ENCODE measurements around the gene ECPAS. TPM values are rescaled to one million over a fixed set of nuclear protein-coding genes. Genes with fewer than 3 reads are reported as not detected.
"Not testable (repeated sequence)": the region's sequence is repeated elsewhere in the genome, so short reads cannot be mapped to it uniquely, and the experiment has no call there.

ECPAS gene
- total RNA-seq, 1 experiment from 2014 or later, result 106 TPM

DNA sequence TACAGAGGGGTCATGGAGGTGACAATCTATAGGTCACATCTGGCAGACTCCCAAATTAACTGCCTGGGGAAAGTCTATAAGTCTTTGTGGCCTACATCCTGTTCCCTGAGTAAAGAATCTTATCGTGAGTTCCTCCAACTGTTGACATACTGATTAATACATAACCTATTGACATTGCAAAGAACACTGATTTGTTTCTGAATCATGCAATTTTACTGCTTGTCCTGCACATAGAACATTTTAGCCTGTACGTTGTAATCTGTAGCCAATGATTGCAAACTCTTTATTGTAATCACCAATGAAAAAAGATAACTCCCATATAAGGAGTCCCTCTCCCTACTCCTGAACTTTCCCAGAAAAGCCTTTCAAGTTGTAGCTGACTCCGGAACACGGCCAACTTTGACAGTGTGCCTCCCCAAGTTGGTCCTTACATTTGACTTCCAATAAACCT lies 135.3 kb downstream of the ECPAS start:
- no peak overlapping the region for H4K8ac ChIP-seq (replicated peaks; ENCODE audit: insufficient read length, low read depth, low read length)
- no peak overlapping the region for H2BK120ac ChIP-seq (ENCODE audit: low read depth, low read length, poor library complexity, severe bottlenecking)
- no peak overlapping the region for H2BK15ac ChIP-seq (ENCODE audit: low read depth, low read length)
- no peak overlapping the region for H2AFZ ChIP-seq (ENCODE audit: low read length)
- H3K4me3 Mint-ChIP-seq, result no peak overlapping the region
- H3K23me2 ChIP-seq (ENCODE audit: insufficient read length, low read depth, low read length, poor library complexity, severe bottlenecking), result no peaks in the 10 kb centered on the region
- no peak overlapping the region for H3T11ph ChIP-seq (ENCODE audit: low read length)
- H3K18ac ChIP-seq (ENCODE audit: insufficient read length, low read depth, low read length), result no peak overlapping the region
- no peak overlapping the region for H3K23ac ChIP-seq (ENCODE audit: insufficient read length, low read depth, low read length)
- no peaks in the 10 kb centered on the region for H3K79me2 ChIP-seq (ENCODE audit: insufficient read depth, low read length)
- H3K4me2 ChIP-seq (ENCODE audit: insufficient read depth, insufficient read length, low read length), result no peak overlapping the region
- no peak overlapping the region for H3K9ac ChIP-seq (ENCODE audit: extremely low read depth, insufficient read length, low read length)
- no CpG with 5 or more reads among the region's 4 CpGs for WGBS (ENCODE audit: extremely low coverage, insufficient read length, low lambda C conversion rate)
- no peaks in the 10 kb centered on the region for H3K9me3 Mint-ChIP-seq
- H3K27me3 Mint-ChIP-seq (ENCODE audit: low read depth), result no peaks in the 10 kb centered on the region; the same call in 1 of the 2 replicates
- H2BK12ac ChIP-seq (ENCODE audit: insufficient read length, low read depth, low read length), result no peak overlapping the region
- no peaks in the 10 kb centered on the region for H3K4me1 ChIP-seq (ENCODE audit: insufficient read depth, low read length)
- no peak overlapping the region for H2AK5ac ChIP-seq (ENCODE audit: insufficient read length, low read length)
- H2BK20ac ChIP-seq (ENCODE audit: low read depth, low read length, poor library complexity, severe bottlenecking), result no peak overlapping the region
- H3K27ac ChIP-seq (ENCODE audit: insufficient read length, low read depth, low read length), result no peak overlapping the region
- H3K36me3 Mint-ChIP-seq (ENCODE audit: insufficient read depth in 1 of 3, low read depth in 3 of 3), result no peaks in the 10 kb centered on the region
- no peak overlapping the region for H3K56ac ChIP-seq (ENCODE audit: insufficient read length, low read depth, low read length)
- no peaks in the 10 kb centered on the region for H4K20me1 ChIP-seq (ENCODE audit: control insufficient read depth, insufficient read depth, insufficient read length)
- DNase-seq, result no peak
- no peak overlapping the region for H4K91ac ChIP-seq (ENCODE audit: insufficient read length, low read depth, low read length)
- no peak for TF ChIP-seq CTCF (conservative IDR thresholded peaks at IDR 0.05)
- no peaks in the 10 kb centered on the region for H3K79me1 ChIP-seq (ENCODE audit: insufficient read depth, low read depth, low read length, poor library complexity, severe bottlenecking)
- H3K27ac Mint-ChIP-seq, result peak overlapping the region in 1 of 3 experiments; percentile 28; a peak in 1 of 7 replicates
- no peaks in the 10 kb centered on the region for H3K27me3 ChIP-seq (ENCODE audit: insufficient read depth, low read length)
- no peaks in the 10 kb centered on the region for H3K4me1 Mint-ChIP-seq
- H2BK5ac ChIP-seq (ENCODE audit: insufficient read length, low read length), result no peak overlapping the region
- H3K9me3 ChIP-seq (ENCODE audit: control insufficient read depth, low read depth, low read length), result no peaks in the 10 kb centered on the region
- H4K5ac ChIP-seq (ENCODE audit: insufficient read length, low read depth, low read length), result no peak overlapping the region
- no peak overlapping the region for H3K14ac ChIP-seq (ENCODE audit: insufficient read depth, low read length)
- H3K4ac ChIP-seq (ENCODE audit: low read depth, low read length), result no peak overlapping the region

- not testable (repeated sequence) for H3K27ac Mint-ChIP-seq; H3K18ac ChIP-seq (ENCODE audit: insufficient read length, low read depth, low read length); H4K20me1 ChIP-seq (ENCODE audit: control insufficient read depth, insufficient read depth, insufficient read length); H3K4me2 ChIP-seq (ENCODE audit: insufficient read depth, insufficient read length, low read length); H3K56ac ChIP-seq (ENCODE audit: insufficient read length, low read depth, low read length); H3K9ac ChIP-seq (ENCODE audit: extremely low read depth, insufficient read length, low read length); H3K4ac ChIP-seq (ENCODE audit: low read depth, low read length); H3K27ac ChIP-seq (ENCODE audit: insufficient read length, low read depth, low read length); H3K36me3 Mint-ChIP-seq (ENCODE audit: insufficient read depth in 1 of 3, low read depth in 3 of 3); H3K23me2 ChIP-seq (ENCODE audit: insufficient read length, low read depth, low read length, poor library complexity, severe bottlenecking); H3K27me3 ChIP-seq (ENCODE audit: insufficient read depth, low read length); H3K4me3 Mint-ChIP-seq; H4K5ac ChIP-seq (ENCODE audit: insufficient read length, low read depth, low read length); H3T11ph ChIP-seq (ENCODE audit: low read length); H3K9me3 ChIP-seq (ENCODE audit: control insufficient read depth, low read depth, low read length); DNase-seq; H3K4me1 Mint-ChIP-seq; H3K14ac ChIP-seq (ENCODE audit: insufficient read depth, low read length); H2BK20ac ChIP-seq (ENCODE audit: low read depth, low read length, poor library complexity, severe bottlenecking); H3K4me1 ChIP-seq (ENCODE audit: insufficient read depth, low read length); H3K79me1 ChIP-seq (ENCODE audit: insufficient read depth, low read depth, low read length, poor library complexity, severe bottlenecking); H4K8ac ChIP-seq (replicated peaks; ENCODE audit: insufficient read length, low read depth, low read length); H3K9me3 Mint-ChIP-seq; H2BK15ac ChIP-seq (ENCODE audit: low read depth, low read length); H2BK120ac ChIP-seq (ENCODE audit: low read depth, low read length, poor library complexity, severe bottlenecking); H2BK5ac ChIP-seq (ENCODE audit: insufficient read length, low read length); H2AK5ac ChIP-seq (ENCODE audit: insufficient read length, low read length); H3K23ac ChIP-seq (ENCODE audit: insufficient read length, low read depth, low read length); H2BK12ac ChIP-seq (ENCODE audit: insufficient read length, low read depth, low read length); H3K27me3 Mint-ChIP-seq (ENCODE audit: low read depth); H4K91ac ChIP-seq (ENCODE audit: insufficient read length, low read depth, low read length); H2AFZ ChIP-seq (ENCODE audit: low read length); H3K79me2 ChIP-seq (ENCODE audit: insufficient read depth, low read length)
- no CpG with 5 or more reads among the region's 5 CpGs for WGBS (ENCODE audit: extremely low coverage, insufficient read length, low lambda C conversion rate)
These were observed 149.8 kb downstream of the ECPAS start for GRCh38 chr9:111334318-111334863.
